GM10266 (cell line): ENCODE data around the gene PTGIR.

Source experiments
- DNase-seq: peaks from one replicate; pipeline ENCODE4 v3.0.0; 2012; ENCODE audit errors: extremely low spot score
- TF ChIP-seq, protein P1 (sequence below): IDR thresholded peaks from 2 replicates; pipeline ENCODE4 v1.5.1; 2012; ENCODE audit warnings: mild to moderate bottlenecking, low read depth; ENCODE audit not compliant: control insufficient read depth, insufficient read depth; ENCODE audit errors: missing control alignments

Gene PTGIR

DNA sequence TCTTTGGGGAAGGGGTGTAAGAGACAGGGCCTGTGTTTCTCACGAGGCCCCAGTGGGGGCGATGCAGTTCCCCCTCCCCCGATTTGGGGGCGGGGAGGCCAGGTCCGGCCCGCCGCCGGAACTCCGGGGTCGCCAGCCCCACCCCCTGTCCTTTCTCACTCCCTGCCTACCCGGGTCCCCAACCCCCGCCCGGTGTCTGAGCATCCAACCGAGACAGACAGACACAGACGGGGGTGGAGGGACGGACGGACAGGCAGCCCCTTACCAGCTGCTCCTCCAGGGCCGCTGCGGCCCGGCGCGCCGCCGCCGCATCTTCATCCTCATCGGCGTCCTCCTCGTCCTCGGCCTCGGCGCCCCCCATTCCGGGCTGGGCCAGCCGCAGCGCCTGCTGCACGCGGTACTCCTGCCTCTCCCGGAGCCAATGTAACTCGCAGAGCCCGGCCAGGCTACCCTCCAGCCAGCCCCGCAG, 35.7 kb upstream of the PTGIR start:
- no peak for DNase-seq
- TF ChIP-seq, protein P1, sequence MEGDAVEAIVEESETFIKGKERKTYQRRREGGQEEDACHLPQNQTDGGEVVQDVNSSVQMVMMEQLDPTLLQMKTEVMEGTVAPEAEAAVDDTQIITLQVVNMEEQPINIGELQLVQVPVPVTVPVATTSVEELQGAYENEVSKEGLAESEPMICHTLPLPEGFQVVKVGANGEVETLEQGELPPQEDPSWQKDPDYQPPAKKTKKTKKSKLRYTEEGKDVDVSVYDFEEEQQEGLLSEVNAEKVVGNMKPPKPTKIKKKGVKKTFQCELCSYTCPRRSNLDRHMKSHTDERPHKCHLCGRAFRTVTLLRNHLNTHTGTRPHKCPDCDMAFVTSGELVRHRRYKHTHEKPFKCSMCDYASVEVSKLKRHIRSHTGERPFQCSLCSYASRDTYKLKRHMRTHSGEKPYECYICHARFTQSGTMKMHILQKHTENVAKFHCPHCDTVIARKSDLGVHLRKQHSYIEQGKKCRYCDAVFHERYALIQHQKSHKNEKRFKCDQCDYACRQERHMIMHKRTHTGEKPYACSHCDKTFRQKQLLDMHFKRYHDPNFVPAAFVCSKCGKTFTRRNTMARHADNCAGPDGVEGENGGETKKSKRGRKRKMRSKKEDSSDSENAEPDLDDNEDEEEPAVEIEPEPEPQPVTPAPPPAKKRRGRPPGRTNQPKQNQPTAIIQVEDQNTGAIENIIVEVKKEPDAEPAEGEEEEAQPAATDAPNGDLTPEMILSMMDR, result no peak

GRCh38 chr19:46660008-46660517, 35.2 kb upstream of the PTGIR start:
- DNase-seq, result no peak
- TF ChIP-seq, protein P1, result no peak

- DNase-seq, result no peak
- TF ChIP-seq, protein P1, result no peak
Observed at GRCh38 chr19:46659151-46660007, 34.5 kb upstream of the PTGIR start.

DNA sequence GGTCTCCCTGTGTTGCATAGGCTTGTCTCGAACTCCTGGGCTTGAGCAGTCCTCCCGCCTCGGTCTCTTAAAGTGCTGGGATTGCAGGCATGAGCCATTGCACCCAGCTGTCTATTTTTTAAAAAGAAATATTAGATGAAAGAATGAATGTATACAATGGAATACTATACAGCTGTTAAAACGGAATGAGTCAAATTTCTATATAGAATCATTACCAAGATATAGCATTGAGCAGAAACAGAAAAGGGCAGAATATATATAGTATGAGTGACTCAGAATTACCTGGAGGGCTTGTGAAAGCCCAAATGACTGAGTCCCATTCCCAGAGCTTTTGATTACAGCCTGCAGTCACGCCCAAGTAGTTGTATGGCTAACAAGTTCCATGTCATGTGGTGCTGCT, 31.7 kb upstream of the PTGIR start:
- TF ChIP-seq, protein P1, result no peak

DNA sequence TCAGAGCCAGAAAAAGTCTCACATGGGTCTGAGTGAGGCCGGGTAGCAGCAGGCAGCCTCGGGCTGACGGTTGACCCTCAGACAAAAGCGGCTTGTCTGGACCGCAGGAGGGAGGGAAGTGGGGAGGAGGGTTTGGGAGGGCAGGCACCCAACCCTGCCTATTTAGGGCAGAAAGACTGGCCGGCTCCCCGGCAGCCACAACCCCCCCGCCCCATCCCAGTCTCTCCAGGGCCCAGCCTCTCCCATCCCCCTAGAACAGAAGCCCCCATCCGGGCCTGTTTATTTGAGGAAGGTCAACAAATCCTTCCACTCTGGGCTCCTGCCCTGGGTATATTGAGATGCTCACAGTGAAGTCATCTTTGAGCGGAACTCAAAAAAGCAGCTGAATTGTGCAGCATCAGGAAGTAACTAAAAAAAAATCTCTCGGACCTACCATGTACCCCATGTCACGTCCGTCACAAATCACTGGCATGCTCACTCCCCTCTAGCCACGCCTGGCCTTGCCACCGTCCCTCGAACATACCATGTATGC, 29.8 kb upstream of the PTGIR start:
- DNase-seq, result no peak
- TF ChIP-seq, protein P1, result no peak

More for the DNA sequence above, 31.7 kb upstream of the PTGIR start:
- no peak for DNase-seq

DNA sequence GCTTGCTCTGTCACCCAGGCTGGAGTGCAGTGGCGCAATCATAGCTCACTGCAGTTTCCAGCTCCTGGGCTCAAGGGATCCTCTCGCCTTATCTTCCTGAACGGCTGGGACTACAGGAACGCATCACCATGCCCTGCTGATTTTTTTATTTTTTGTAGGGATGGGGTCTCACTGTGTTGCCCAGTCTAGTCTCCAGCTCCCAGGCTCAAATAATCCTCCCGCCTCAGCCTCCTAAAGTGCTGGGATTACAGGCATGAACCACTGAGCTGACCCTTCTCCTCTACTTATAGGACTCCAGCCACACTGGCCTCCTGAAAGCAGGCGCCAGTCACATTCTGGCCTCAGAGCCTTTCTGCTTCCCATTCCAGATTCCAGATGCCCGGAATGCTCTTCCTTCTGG, 25.6 kb upstream of the PTGIR start:
- TF ChIP-seq, protein P1, result no peak
- DNase-seq, result no peak
